GM19035 (cell line): ENCODE measurements around the gene ARID5A.
"Not testable (repeated sequence)": the region's sequence is repeated elsewhere in the genome, so short reads cannot be mapped to it uniquely, and the experiment has no call there.

ENCODE experiments used
- ATAC-seq: cut with Tn5 transposase; IDR thresholded peaks from one replicate; pipeline ENCODE4 v1.9.1; 2021; ENCODE audit not compliant: unreplicated experiment

The ARID5A gene

DNA sequence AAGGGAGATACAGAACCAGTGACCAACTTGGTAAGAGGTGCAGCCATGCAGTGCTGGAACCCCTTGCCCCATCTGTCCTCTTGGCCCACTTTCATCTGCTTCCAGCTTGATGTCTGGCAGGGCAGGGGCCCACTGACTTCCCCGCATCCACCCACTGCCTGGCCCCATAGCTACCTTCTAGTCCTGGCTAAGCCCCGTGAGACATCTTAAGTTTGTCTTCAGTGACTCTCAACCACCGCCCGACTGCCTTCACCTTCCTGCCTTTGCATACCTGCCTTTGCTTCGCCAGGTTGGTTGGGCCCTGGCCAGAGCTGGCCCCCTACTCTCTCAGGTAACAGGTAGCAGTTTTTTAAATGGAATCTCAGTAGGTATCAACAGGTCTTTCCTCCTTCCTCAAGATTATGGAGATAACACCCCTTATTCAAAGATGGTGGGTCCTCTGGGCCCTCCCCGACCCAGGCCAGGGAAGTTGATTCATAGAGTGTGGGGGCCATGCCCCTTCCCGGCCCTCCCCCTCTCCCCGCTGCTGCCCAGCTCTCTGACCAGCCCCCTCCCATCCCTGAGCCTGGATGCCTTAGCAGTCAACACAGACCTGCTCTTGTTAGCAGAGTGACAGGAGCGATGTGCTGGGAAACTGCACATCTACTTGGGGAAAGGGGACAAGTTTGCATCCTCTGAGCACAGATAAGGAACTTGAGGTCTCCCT, 2.8 kb downstream of the ARID5A start:
- no peak for ATAC-seq

DNA sequence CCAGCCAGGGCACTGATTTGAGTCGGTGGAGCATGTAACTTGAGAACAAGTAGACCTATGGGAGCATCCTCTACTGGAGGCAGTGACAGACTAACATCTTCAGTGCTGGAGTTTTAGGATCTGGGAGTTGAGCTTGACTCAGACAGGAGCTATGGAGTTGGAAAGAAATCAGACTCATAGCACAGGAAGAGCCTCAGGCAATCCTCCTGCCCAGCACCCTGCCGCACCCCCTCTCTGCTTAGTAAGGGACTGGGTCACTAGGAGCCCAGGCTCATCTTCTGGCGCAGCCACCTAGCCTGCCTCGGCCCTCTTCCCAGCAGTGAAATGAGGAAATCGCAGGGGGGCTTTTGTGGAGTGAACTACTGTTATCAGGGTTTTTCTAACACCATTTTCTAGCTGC, 3.6 kb downstream of the ARID5A start:
- ATAC-seq: no peak

DNA sequence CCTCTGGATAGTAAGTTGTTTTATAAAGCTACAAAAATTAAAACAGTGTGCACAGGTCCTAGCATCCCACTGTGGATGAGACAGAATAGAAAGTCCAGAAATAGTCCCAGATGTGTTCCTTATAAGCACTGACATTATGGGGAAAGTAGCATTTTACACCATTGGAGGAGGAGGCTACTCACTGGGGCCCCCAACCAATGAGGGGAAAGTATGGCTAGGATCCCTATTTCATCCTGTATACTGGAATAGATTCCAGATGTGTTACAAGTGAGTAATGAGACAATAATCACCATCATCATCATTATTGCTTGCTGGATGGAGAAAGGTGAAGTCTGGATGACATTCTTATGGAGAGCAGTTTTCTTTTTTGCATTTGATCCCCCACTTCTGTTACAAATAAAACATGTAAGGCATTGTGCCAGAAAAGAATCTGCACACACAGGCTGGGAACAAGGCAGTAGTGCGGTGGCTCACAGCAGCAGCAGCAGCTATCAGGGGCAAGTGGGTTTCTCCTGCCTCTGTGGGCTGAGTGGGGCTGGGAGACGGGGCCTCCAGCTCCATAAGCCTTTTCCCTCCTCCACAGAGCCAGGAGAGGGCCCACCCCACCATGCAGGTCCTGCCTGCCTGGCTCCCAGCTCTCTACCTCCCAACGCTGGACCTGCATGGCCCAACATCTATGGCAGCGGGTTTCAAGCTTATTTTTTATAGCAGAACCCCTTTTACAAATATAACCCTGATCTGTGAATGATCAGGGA, 5.0 kb downstream of the ARID5A start:
- no peak for ATAC-seq

DNA sequence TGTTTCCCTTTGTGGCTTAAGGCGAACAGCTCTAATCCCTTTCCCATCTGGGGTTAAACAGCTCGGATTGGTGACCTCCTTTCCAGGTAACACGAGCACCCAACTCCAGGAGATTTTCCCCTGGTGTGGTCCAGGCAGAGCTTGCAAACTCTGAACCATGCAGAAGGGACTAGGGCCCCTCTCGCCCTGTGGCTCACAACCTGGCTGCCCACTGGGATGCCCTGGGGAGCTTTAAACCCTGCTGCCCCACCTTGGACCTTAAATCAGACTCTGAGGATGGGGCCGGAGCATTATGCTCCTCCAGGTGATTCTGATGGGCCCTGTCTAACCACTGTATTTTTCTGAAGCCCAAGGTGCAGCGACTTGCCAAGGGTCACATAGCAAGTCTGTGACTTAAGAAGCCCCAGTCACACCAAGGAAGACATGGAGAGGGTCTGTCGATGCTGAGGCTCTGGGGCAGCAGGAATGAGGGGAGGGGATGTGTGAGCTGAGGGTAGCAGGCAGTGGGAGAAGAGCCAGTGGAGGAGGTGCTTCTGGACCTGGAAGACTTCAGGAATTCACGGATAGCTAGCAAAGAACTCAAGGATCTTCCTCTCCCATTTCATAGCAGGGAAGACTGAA, 5.9 kb downstream of the ARID5A start:
- no peak for ATAC-seq

DNA sequence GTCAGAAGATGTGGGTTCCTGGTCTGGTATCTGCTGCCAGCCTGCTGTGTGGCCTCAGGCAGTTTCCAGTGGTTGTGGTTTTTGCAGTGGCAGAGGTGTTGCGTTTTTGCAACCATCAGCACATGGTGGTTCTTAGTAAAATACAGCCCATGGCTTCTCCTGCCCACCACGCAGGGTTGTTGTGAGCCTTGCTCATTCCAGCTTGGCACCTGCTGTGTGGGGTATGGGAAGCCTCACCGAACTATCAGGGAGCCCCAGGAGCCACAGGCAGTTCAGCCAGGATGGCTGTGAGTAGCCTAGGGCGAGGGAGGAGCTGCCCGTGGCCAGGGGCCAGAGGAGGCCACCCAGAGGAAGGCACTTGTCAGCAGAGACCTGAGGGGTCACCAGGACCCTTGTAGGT, 9.8 kb downstream of the ARID5A start:
- ATAC-seq: no peak

DNA sequence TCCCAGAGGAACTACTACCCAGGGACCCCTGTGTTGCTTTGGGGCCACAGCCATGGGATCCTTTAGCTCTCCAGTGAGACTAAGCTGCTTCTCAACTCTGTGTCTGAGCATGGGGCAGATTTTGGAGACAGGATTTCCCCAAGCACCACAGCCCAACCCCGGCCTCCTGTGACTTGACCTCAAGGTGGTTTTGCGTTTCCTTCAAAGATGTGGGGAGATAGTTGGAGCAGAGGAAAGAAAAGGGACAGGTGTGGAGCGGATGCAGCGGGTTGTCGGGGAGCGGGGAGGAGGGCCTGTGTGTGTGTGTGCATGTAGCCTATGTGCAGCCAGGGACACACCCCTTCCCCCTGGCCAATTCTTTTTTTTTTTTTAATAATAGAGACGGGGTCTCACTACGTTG, 10.2 kb downstream of the ARID5A start:
- ATAC-seq: no peak

DNA sequence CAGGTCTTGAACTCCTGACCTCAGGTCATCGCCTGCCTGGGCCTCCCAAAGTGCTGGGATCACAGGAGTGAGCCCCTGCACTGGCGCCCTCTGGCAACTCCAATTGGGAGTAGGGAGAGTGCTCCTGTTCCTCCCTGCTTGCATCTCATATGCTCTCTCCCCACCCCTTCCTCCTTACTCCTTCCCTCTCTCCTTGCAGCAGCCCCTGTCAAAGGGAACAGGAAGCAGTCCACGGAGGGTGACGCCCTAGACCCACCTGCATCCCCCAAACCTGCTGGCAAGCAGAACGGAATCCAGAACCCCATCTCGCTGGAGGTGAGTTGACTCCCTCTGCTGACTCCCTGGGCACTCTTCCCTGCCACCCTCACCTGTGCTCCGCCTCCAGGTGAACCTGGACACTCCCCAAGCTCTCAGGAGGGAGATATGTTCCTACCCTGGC, 10.7 kb downstream of the ARID5A start:
- ATAC-seq: no peak

DNA sequence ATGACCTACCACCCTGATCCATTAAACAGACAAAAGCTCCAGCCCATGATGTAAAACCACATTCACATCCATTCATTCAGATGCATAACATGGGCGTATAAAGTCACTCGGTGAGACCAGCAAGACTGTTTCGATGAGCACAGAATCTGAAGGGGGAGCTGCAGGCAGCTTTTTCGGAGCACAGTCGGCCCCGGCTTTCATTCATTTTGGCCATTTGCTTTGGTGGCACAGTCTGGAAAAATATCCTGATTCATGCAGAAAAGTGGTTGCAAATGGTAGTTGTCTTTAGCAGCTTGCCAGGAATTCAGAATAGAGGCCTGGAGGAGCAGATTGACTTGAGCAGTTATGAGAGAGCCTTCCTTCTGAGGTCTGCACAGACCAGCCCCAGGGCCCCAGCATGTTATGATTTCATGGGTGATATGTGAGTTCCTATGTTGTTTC, 11.2 kb downstream of the ARID5A start:
- no peak for ATAC-seq

DNA sequence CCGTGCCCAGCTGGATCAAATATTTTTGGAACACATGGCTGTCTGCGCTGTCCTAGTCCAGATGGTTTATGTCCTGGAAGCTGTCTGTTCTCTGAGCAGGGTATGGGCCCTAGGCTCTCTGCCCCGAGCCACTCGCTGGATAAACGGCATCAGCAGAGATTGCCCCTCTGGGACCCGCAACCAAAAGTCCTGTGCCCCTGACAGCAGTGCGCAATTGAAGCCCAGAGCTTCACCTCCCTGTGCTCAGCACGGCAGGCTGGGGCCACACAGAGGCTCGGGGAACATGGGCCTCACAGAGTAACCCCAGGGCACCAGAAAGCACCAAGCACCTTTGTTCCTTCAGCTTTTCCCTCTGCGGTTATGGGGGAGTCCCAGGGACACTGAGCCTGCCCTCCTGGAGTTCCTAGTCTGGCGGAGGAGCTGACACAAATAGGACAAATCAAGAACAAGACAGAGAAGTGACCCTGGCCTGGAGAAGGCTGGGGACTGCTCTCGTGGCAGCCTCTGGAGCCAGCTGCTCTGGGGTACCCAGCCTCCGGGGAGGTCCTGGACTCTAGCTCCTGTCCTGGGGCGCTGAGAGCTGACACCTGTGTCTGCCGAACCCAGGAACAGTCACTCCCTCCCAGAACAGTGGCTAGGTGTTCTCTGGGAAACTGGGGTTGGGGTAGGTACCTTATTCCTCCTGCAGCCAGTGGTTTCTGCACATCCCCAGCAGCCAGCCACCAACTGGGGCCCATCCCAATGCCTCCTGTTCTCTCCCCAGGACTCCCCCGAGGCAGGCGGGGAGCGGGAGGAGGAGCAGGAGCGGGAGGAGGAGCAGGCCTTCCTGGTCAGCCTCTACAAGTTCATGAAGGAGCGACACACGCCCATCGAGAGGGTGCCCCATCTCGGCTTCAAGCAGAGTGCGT, 12.3 kb downstream of the ARID5A start:
- no peak for ATAC-seq

DNA sequence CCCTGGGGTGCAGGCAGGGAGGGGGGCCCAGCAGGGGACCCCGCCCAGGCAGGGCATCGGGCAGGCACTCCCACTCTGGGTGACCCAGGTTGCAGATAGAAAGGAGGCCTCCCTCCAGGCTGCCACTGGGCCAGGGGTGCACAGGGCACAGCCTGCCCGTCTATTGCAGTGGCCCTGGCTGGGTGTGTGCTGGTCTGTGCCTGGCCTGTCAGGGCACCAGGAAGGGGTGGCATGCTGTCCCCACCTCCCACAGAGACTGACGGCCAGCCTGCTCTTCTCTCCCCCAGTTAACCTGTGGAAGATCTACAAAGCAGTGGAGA, 12.9 kb downstream of the ARID5A start:
- no peak for ATAC-seq

DNA sequence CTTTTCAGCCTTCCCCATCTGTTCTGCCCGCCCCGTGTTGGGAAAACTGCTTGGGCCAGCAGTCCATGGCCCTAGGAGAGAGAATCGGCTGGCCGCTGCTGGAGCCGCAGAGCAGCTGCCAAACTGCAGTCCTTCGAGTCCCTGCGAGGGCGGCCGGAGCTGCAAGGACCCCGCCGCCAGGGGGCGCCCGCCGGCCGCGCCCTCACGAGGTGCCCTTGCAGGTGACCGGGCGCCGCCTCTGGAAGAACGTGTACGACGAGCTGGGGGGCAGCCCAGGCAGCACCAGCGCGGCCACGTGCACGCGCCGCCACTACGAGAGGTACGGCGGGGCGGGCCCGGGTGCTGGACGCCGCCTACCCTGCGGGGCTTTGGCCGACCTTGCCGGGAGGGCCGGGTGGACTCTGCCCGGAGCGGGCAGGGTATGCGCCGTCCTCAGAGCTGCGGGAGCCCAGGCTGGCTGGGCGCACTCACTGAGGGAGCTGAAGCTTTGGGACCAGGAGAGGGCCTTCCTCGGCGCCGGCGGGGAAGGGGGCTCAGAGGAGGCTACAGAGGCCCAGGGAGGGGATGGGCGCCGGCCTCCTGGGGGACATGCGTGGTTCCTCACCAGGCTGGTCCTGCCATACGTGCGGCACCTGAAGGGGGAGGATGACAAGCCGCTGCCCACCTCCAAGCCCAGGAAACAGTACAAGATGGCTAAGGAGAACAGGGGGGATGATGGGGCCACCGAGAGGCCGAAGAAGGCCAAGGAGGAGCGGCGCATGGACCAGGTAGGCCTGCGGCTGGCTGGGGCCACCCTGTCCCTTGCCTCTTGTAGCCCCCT, 13.6 kb downstream of the ARID5A start:
- ATAC-seq: no peak

DNA sequence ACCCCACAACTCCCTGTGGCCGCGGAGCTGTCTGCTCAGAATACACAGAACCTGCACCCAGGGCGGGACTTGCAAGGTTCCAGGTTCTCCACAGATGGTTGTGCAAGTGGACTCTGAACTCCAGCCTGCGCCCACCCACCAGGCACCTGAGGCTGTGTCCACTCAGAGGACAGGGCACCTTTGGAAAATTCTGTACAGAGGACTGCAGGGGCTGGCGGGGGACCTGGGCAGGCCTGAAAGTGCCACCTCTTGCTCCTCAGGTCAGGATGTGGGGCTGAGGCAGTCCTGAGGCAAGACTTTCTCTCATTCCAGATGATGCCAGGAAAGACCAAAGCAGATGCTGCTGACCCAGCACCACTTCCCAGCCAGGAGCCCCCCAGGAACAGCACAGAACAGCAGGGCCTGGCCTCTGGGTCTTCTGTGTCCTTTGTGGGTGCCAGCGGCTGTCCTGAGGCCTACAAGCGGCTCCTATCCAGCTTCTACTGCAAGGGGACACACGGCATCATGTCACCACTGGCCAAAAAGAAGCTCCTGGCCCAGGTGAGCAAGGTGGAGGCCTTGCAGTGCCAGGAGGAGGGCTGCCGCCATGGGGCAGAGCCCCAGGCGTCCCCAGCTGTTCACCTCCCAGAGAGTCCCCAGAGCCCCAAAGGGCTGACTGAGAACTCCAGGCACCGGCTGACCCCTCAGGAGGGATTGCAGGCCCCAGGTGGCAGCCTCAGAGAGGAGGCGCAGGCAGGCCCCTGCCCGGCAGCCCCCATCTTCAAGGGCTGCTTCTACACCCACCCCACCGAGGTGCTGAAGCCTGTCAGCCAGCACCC, 14.4 kb downstream of the ARID5A start:
- no peak for ATAC-seq

DNA sequence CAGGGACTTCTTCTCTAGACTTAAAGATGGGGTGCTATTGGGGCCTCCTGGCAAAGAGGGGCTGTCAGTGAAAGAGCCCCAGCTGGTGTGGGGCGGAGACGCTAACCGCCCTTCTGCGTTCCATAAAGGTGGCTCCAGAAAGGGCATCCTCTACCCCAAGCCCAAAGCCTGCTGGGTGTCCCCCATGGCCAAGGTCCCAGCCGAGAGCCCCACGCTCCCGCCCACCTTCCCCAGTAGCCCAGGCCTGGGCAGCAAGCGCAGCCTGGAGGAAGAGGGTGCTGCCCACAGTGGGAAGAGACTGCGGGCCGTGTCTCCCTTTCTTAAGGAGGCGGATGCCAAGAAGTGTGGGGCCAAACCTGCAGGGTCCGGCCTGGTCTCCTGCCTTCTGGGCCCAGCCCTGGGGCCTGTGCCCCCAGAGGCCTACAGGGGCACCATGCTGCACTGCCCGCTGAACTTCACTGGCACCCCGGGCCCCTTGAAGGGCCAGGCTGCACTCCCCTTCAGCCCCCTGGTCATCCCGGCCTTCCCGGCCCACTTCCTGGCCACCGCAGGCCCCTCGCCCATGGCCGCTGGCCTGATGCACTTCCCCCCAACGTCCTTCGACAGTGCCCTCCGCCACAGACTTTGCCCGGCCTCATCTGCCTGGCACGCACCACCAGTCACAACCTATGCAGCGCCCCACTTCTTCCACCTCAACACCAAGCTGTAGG, 15.2 kb downstream of the ARID5A start:
- ATAC-seq: no peak

DNA sequence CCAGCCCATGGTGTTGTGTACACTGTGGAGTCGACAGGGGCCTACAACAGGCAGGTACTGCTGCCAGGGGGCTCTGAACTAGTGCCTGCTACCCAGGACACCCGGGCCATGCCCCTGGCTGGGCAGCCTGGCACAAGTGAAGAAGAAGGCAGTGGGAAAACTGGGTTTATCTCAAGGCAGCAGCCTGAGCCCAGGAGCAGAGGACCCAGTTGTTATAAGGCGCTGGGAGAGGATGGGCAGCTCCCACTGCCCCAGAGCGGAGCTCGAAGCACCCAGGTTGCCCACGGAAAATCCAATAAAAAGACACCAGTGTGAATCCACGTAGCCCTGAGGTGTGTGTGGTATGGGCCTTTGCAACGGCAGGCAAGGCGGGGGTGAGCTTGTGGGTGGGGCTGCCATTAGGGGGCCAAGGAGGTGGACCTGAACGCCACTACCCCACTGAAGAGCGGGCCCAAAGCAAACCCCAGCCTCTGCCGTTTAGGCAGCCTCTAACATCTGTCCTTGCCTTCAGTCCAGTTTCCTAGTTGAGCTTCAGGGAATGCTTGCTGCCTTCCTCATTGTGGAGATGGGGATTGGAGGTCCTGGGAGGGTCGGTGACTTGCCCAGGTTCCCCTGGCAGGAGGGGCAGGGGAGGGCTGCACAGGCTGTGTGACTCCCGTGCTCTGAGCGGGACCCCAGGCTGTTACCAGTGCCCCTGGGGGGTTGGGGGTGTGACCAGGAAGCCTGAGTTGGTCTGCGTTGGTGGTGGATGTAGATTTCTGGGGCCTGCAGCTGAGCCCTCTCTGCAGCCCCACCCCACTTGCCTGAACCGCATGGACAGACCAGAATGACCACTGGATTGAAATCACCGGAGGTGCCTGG, 16.0 kb downstream of the ARID5A start:
- no peak for ATAC-seq

DNA sequence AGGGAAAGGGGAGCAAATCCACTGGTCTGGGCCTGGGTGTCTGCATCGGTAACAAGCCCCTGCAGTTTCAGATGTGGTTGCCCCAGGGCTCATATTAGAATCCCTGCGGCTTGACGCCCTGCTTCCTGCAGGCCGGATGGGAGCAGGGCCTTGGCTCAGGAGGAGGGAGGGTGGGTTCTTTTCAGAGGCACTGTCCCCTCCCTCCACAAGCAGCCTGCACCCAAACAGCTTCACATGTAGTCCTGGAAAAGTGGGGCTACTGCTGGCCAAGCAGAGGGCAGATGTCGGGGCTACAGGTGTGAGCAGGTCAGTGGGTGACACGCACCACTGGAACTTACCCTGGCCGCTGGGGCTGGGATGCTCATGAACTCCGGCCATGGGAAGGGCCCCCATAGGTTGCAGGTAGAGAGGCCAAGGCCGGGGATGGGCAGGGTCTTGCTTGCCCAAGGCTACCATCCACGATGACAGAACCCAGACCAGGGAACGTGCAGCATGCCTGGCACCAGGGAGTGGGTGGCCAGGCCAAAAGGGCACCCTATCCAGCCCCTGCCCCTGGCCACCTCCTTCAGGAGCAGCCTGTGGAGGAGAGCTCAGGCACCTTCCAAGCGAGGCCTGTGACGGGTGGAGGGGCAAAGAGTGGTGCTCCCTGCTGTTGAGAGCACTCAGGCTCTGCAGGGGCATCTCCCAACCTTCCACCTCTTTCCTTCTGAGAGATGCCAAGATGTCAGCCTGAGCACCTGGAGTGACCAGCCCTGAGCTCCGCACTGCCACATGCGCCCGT, 16.8 kb downstream of the ARID5A start:
- ATAC-seq: no peak

DNA sequence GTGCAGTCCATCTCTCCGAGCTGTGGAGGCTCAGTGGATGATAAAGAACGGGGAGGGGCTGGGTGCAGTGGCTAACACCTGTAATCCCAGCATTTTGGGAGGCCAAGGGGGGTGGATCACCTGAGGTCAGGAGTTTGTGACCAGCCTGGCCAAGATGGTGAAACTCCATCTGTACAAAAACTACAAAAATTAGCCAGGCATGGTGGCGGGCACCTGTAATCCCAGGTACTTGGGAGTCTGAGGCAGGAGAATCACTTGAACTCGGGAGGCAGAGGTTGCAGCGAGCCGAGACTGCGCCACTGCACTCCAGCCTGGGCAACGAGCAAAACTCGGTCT, 17.4 kb downstream of the ARID5A start:
- ATAC-seq: not testable (repeated sequence)
